PC-3 (cell line): Measurements from ENCODE around the gene ACSS3. TPM values are rescaled to one million over a fixed set of nuclear protein-coding genes. Genes with fewer than 3 reads are reported as not detected.
A peak's percentile ranks its signal among the peaks of the same experiment; 100 is the strongest.

Source experiments
- ATAC-seq: fragments of 200-7000 bp; cut with Tn5 transposase; 2 replicates; pipeline ENCODE4 v1.9.1; 2020; ENCODE audit warnings: mild to moderate bottlenecking, moderate library complexity
- BruUV-seq: library from RNA; stranded (reverse); fragments of 400-500 nt; replicated peaks from 2 replicates; lab custom pipeline; 2021; lab: Mats Ljungman, UMichigan
- CTCF ChIA-PET: fragments of 300-600 bp; sonication (Branson Sonifier 250); formaldehyde crosslinking; loops from one replicate; lab custom pipeline; 2022; ENCODE audit warnings: antibody characterized with exemption; lab: Charles Lee
- POLR2A ChIA-PET: fragments of 300-600 bp; sonication (Branson Sonifier 250); formaldehyde crosslinking; loops from one replicate; lab custom pipeline; 2022; ENCODE audit warnings: antibody characterized with exemption; ENCODE audit not compliant: unreplicated experiment; lab: Charles Lee
- DNase-seq: peaks from one replicate; pipeline ENCODE4 v3.0.0-alpha.2; 2015
- H2AFZ ChIP-seq: fragments of 300-600 bp; sonication (generic); 2 replicates; pipeline ENCODE4 v1.6.0; 2016; ENCODE audit warnings: antibody characterized with exemption, low read length
- H3F3A ChIP-seq: fragments of 300-600 bp; sonication (generic); one replicate; pipeline ENCODE4 v1.6.0; 2017; ENCODE audit warnings: antibody characterized with exemption, low read length, control low read depth, mild to moderate bottlenecking; ENCODE audit not compliant: unreplicated experiment
- H3K27ac ChIP-seq: fragments of 300-600 bp; sonication (generic); 2 replicates; pipeline ENCODE4 v1.5.1; 2016; ENCODE audit warnings: mild to moderate bottlenecking, low read length
- H3K27me3 ChIP-seq: fragments of 300-600 bp; sonication (generic); 2 replicates; pipeline ENCODE4 v1.6.1; 2016; ENCODE audit warnings: low read length, mixed read lengths
- H3K36me3 ChIP-seq: fragments of 300-600 bp; sonication (generic); 2 replicates; pipeline ENCODE4 v1.6.1; 2016; ENCODE audit warnings: low read depth, mixed run types, low read length, mixed read lengths
- H3K4me1 ChIP-seq: fragments of 300-600 bp; sonication (generic); 2 replicates; pipeline ENCODE4 v1.5.1; 2016; ENCODE audit warnings: low read length; ENCODE audit not compliant: insufficient read depth
- H3K4me2 ChIP-seq: fragments of 300-600 bp; sonication (generic); 2 replicates; pipeline ENCODE4 v1.6.0; 2016; ENCODE audit warnings: low read length
- H3K4me3 ChIP-seq: fragments of 300-600 bp; sonication (generic); 2 replicates; pipeline ENCODE4 v1.5.1; 2016; ENCODE audit warnings: mild to moderate bottlenecking, low read length, mixed read lengths
- H3K79me2 ChIP-seq: fragments of 300-600 bp; sonication (generic); 2 replicates; pipeline ENCODE4 v1.6.1; 2017; ENCODE audit warnings: low read length, mixed read lengths
- H3K9ac ChIP-seq: fragments of 300-600 bp; sonication (generic); 2 replicates; pipeline ENCODE4 v1.6.0; 2016; ENCODE audit warnings: mild to moderate bottlenecking, low read length
- H3K9me2 ChIP-seq: fragments of 300-600 bp; sonication (generic); replicated peaks from 2 replicates; pipeline ENCODE4 v1.6.1; 2016; ENCODE audit warnings: mixed run types, low read length, mixed read lengths
- H3K9me3 ChIP-seq: fragments of 300-600 bp; sonication (generic); 2 replicates; pipeline ENCODE4 v1.6.1; 2016; ENCODE audit warnings: low read length, mixed read lengths
- H4K20me1 ChIP-seq: fragments of 300-600 bp; sonication (generic); 2 replicates; pipeline ENCODE4 v1.6.1; 2016; ENCODE audit warnings: low read length, mixed read lengths
- CTCF ChIP-seq: fragments of 300-600 bp; sonication (generic); conservative IDR thresholded peaks from 2 replicates; pipeline ENCODE4 v1.5.1; 2017; ENCODE audit warnings: antibody characterized with exemption, low read depth, mild to moderate bottlenecking, low read length
- EZH2 ChIP-seq: fragments of 300-600 bp; sonication (generic); IDR thresholded peaks from one replicate; pipeline ENCODE4 v1.6.1; 2017; ENCODE audit warnings: antibody characterized with exemption, mild to moderate bottlenecking, low read length; ENCODE audit not compliant: unreplicated experiment
- EZH2phosphoT487 ChIP-seq: fragments of 300-600 bp; sonication (generic); IDR thresholded peaks from 2 replicates; pipeline ENCODE4 v1.6.1; 2018; ENCODE audit warnings: mild to moderate bottlenecking, antibody characterized with exemption, low read length, borderline replicate concordance
- intact Hi-C: fragments of 100-400 bp; cut with micrococcal nuclease; formaldehyde crosslinking; loops from 2 replicates; pipeline ENCODE4 v1.9.0; 2023
- total RNA-seq: library from RNA; depleted of rRNA; stranded (reverse); fragments of >200 nt; gene quantifications from 2 replicates; pipeline ENCODE4 v1.2.3, GENCODE V29; 2014

ACSS3 gene
- total RNA-seq, 1 experiment from 2014 or later: not detected

GRCh38 chr12:81274637-81275529, 197.0 kb downstream of the ACSS3 start:
- TF ChIP-seq EZH2 (no peak), EZH2phosphoT487 (no peak), CTCF (no peak)
- H3K27ac ChIP-seq: no peak overlapping the region
- H3K9me2 ChIP-seq: no peaks in the 10 kb centered on the region
- H3K4me3 ChIP-seq: no peak overlapping the region
- H3K4me2 ChIP-seq: no peak overlapping the region
- H4K20me1 ChIP-seq: no peaks in the 10 kb centered on the region
- H2AFZ ChIP-seq: no peak overlapping the region
- no peaks in the 10 kb centered on the region for H3K9me3 ChIP-seq
- no peaks in the 10 kb centered on the region for H3K4me1 ChIP-seq
- H3K27me3 ChIP-seq: no peaks in the 10 kb centered on the region; the same call in 1 of the 2 replicates
- no peaks in the 10 kb centered on the region for H3F3A ChIP-seq
- H3K9ac ChIP-seq: no peak overlapping the region
- CTCF ChIA-PET: no interaction called here
- ATAC-seq (no peak), DNase-seq (no peak)
- POLR2A ChIA-PET: no interaction called here
- intact Hi-C loops: no loop called here
- BruUV-seq: no TSS peak
- no peaks in the 10 kb centered on the region for H3K79me2 ChIP-seq
- H3K36me3 ChIP-seq: no peaks in the 10 kb centered on the region

DNA sequence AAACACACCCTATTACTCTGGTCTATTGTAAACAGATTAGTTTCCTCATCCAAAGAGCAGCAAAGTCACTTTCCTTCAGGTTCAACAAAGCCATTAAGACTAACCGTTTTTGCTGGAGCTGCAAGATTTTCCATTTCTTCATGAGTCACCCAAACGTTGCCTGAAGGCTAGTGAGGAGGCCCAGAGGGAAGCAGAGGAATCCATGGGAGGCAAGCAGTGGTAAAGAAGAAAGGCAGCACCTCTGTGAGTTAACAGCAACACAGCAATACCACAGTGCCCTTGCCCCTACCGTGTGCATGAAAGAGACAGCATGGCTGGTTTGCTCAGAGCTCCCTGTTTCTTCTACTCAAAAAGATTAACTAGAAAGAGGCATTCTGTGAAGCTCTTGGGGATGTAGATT, 206.3 kb downstream of the ACSS3 start:
- no peak overlapping the region for H3K4me3 ChIP-seq
- no peaks in the 10 kb centered on the region for H3K9me2 ChIP-seq
- no TSS peak for BruUV-seq
- CTCF ChIA-PET: no interaction called here
- H3K27ac ChIP-seq: no peak overlapping the region
- TF ChIP-seq CTCF (no peak), EZH2phosphoT487 (no peak), EZH2 (no peak)
- H3K27me3 ChIP-seq: no peaks in the 10 kb centered on the region; the same call in 1 of the 2 replicates
- POLR2A ChIA-PET: no interaction called here
- H3F3A ChIP-seq: no peaks in the 10 kb centered on the region
- no peaks in the 10 kb centered on the region for H3K79me2 ChIP-seq
- no peak overlapping the region for H2AFZ ChIP-seq
- no peaks in the 10 kb centered on the region for H4K20me1 ChIP-seq
- H3K4me2 ChIP-seq: no peak overlapping the region
- DNase-seq (peak; percentile 8), ATAC-seq (no peak)
- H3K9me3 ChIP-seq: no peaks in the 10 kb centered on the region
- H3K36me3 ChIP-seq: no peaks in the 10 kb centered on the region
- intact Hi-C loops: no loop called here
- no peaks in the 10 kb centered on the region for H3K4me1 ChIP-seq
- H3K9ac ChIP-seq: no peak overlapping the region

DNA sequence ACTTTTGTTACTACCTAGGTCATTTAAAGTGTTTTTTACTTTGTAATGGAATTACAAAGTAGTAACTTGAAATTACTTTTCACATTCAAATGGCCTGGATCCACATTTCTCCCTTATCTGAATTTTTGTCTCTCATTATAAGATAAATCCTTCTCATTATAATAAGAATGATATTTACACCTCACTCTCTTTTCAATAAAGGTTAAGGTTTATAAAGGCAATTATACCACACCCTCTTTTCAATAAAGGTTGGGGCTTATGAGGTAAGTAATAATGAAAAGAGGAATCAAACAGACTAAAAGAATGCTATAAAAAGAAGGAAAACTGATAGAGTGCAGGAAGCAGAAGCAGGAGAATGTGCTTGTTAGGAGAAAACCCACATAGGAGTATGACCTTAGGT, 210.8 kb downstream of the ACSS3 start:
- no peak for TF ChIP-seq EZH2phosphoT487
- TF ChIP-seq EZH2: no peak
- TF ChIP-seq CTCF: no peak
- ATAC-seq: no peak
- no peaks in the 10 kb centered on the region for H3K9me3 ChIP-seq
- no peak overlapping the region for H3K4me3 ChIP-seq
- no peaks in the 10 kb centered on the region for H4K20me1 ChIP-seq
- no peaks in the 10 kb centered on the region for H3K27me3 ChIP-seq
- H3K9ac ChIP-seq: no peak overlapping the region
- H3K4me1 ChIP-seq: no peaks in the 10 kb centered on the region
- H3K79me2 ChIP-seq: no peaks in the 10 kb centered on the region
- H3K36me3 ChIP-seq: no peaks in the 10 kb centered on the region
- no TSS peak for BruUV-seq
- DNase-seq: no peak
- ChIA-PET CTCF (no interaction called here), POLR2A (no interaction called here)
- H3K9me2 ChIP-seq: no peaks in the 10 kb centered on the region
- H3K4me2 ChIP-seq: no peak overlapping the region
- H3K27ac ChIP-seq: no peak overlapping the region
- H3F3A ChIP-seq: no peaks in the 10 kb centered on the region
- no peak overlapping the region for H2AFZ ChIP-seq
- intact Hi-C loops: no loop called here
